VCaP (cell line): ENCODE data around the gene SERTAD4.

Source experiments
- H3K27ac ChIP-seq: fragments of 450-650 bp; 2 replicates; pipeline ENCODE4 v1.5.1; 2017
- TF ChIP-seq, protein P1 (sequence below): fragments of 450-650 bp; conservative IDR thresholded peaks from 2 replicates; pipeline ENCODE4 v1.5.1; 2017; ENCODE audit warnings: mild to moderate bottlenecking, moderate library complexity

Gene SERTAD4

DNA sequence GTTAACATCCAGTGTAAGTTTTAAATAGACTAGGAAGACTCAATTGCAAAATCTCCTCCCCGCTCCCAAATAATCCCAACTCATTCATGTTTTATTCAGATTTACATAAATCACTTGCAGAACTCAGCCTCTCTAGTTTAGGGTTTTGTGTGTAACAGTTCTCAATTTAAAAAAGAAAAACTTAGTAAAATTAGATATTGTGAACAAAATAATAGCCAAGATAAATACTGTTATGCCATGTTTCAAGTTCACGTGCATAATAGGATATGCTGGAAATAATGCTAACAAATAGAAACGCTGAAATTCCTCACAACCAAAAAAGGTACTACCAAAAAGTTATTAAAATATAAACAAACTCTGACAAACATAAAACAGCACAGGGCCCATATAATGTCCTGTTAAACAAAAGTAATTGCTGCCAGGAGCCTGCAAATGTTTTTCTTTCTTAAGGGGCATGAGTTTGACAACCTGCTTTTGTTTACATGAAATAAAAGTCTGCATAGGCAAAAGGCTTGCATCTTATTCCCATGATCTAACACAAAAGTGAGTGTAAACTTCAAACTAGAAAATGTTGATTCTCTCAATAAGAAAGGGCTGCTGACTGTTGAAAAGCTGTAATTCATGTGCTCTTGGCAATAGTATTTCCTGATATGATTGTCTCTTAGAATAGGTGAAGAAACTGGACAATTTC is 2.9 kb downstream of the SERTAD4 start:
- H3K27ac ChIP-seq, result no peak overlapping the region
- TF ChIP-seq, protein P1, sequence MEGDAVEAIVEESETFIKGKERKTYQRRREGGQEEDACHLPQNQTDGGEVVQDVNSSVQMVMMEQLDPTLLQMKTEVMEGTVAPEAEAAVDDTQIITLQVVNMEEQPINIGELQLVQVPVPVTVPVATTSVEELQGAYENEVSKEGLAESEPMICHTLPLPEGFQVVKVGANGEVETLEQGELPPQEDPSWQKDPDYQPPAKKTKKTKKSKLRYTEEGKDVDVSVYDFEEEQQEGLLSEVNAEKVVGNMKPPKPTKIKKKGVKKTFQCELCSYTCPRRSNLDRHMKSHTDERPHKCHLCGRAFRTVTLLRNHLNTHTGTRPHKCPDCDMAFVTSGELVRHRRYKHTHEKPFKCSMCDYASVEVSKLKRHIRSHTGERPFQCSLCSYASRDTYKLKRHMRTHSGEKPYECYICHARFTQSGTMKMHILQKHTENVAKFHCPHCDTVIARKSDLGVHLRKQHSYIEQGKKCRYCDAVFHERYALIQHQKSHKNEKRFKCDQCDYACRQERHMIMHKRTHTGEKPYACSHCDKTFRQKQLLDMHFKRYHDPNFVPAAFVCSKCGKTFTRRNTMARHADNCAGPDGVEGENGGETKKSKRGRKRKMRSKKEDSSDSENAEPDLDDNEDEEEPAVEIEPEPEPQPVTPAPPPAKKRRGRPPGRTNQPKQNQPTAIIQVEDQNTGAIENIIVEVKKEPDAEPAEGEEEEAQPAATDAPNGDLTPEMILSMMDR, result no peak

DNA sequence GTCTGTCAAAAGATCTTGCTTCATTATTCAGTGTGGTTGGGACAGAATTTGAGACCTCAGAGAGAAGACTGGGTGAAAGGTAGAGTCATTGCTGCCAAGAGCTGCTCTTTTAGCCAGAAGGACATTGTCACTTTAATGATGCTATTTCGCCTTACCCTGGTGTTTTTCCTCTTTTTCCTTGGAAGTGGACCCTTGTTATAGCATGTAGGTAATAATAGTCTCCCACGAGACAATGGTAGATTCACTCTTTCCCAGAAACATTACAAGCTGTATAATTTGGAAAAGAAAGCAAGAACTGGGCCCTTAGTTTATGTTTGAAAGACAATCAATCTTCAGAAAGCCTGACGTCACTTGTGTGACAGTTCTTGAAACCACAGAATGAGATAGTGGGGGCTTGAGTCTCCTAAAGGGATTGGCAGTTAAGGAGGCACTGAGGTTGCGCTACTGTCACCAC is 3.8 kb downstream of the SERTAD4 start:
- TF ChIP-seq, protein P1, result no peak
- no peak overlapping the region for H3K27ac ChIP-seq

DNA sequence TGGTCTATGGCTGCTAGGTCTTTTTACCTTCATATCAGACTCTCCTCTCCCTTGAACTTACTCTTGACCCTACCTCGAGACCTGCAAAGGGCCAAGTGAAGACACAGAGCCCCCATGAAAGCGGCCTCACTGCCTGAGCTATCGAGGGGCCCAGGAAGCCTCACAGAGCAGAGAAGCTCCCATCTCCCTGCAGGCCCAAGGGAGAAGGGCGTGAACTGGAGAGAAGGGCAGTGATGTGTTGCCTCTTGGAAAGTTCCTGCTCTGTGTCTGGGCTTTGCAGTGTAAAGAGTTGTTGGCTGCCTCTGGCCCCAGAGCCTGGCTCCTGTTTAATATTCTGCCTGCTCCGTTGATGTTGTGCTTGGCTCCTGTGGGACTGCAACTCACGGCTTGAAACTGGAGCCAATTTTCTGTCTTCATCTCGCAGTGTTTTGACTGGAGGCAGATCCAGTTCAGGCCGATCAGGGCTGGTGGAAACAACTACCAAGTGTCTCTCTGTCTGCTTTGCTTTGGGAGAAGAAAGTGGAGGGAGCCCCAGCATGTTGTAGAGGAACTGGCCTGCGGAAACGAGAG is 4.3 kb downstream of the SERTAD4 start:
- TF ChIP-seq, protein P1, result no peak
- H3K27ac ChIP-seq, result no peak overlapping the region

DNA sequence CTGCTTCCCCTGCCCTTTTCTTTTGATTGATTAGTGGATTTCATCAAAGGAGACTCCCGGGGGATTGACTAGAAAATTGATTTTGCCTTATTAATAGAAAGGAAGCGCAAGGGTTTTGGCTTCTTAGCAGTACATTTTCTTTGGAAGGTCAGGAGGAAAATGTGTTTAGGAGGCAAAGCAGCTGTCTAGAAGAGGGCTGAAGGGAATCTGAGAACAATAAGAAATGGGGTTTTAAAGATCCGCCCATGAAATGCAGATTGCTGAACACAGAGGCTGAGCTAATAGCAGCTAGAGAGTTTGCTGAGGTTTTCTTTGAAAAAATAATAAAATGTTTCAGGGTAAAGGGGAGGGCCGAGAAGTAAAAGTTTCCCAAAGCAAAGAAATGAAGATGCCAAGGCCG is 4.9 kb downstream of the SERTAD4 start:
- TF ChIP-seq, protein P1, result no peak
- no peak overlapping the region for H3K27ac ChIP-seq

DNA sequence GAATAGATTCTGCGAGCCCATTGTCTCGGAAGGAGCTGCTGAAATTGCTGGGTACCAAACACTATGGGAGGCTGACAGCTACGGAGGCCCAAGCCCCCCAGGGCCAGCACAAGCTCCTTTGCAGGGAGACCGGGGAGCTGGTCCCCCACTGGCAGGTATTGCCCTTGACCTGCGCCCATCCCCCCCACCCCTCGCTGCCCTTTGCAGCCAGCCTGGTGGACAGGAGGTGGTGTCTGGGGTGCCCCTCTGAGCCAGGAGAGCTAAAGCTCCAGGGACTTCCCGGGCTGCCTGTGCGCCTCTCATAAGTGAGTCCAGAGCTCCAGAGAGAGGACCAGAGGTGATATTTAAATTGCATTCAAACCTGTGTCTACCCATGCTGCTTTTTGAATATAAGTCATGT is 5.4 kb downstream of the SERTAD4 start:
- TF ChIP-seq, protein P1, result no peak
- H3K27ac ChIP-seq, result no peak overlapping the region

DNA sequence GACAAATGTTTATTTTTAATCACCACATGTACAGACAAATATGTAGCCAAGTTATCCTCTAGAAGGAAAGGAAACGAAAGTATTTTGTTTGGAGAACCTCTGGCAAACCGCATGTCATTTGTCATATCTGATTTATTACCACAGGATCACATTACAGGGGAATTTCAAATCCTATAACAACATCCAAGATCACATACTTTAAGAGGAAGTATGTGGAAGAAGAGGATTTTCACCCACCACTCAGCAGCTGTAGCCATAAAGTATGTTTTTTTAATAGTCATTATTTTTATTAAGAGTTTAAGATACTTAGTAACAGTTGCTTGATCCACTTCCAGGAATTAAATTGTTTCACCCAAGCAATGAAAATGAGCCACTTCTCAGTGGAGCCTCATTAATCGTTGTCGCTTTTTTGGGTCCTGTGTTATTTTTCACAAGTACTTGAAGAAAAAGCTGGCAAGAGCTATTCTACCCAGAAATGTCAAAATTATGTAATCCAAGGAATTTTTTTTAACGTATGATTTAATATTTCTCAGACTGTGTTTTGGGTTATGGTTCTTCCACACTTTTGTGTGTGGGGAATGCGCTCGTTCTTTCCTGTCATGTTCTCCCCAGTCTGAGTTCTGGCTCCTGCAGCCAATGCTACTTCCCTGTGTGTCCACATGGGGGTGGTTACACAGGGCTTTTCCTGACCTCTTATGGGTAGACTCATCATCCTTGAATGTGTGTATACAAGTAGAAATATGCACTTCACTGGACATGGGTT is 6.9 kb downstream of the SERTAD4 start:
- TF ChIP-seq, protein P1, result peak; percentile 43; the same call in 1 of the 2 replicates
- H3K27ac ChIP-seq, result no peak overlapping the region

DNA sequence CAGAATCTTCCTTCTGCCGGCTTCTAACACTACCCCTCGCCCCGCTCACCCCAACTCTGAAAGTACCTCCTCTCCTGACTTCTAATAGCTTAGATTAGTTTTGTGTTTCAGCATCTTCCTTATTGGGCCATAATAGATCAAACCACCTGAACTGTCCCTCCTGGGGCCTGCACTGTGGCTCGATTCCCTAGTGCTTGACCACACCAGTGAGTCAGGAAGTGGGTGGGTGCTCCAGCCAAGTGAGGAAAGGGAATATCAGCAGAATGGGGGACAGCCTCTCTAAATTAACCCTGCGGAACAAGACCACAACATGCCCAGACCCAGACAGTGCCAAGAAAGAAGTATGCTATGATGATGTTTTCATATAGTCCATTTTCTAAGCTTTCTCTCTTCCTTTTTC is 8.5 kb downstream of the SERTAD4 start:
- TF ChIP-seq, protein P1, result no peak
- no peak overlapping the region for H3K27ac ChIP-seq
